Activated CD4-positive, alpha-beta T cell treated with anti-CD3 and anti-CD28 coated beads for 4 hours (primary cell): ENCODE results near the gene CACNA1B.

ENCODE experiments used
- DNase-seq, 2 donors: peaks; one replicate each; pipeline ENCODE4 v3.0.0-alpha.2; 2020

Gene CACNA1B

GRCh38 chr9:137924761-137925369 lies 47.3 kb downstream of the CACNA1B start:
- no peak for DNase-seq

- DNase-seq = no peak
These were observed 66.1 kb downstream of the CACNA1B start for GRCh38 chr9:137943655-137944054.

- no peak for DNase-seq
These were observed 68.0 kb downstream of the CACNA1B start for GRCh38 chr9:137945581-137945980.

- DNase-seq = no peak
These were observed 69.4 kb downstream of the CACNA1B start for GRCh38 chr9:137946993-137947392.

- no peak for DNase-seq
These were observed 71.1 kb downstream of the CACNA1B start for GRCh38 chr9:137948642-137949041.

- DNase-seq = no peak
These were observed 71.7 kb downstream of the CACNA1B start for GRCh38 chr9:137949260-137949659.

- DNase-seq = no peak
These were observed 73.5 kb downstream of the CACNA1B start for GRCh38 chr9:137951107-137951506.

- DNase-seq = no peak
These were observed 74.3 kb downstream of the CACNA1B start for GRCh38 chr9:137951597-137952490.

- no peak for DNase-seq
These were observed 75.5 kb downstream of the CACNA1B start for GRCh38 chr9:137952976-137953666.

GRCh38 chr9:137953683-137954438 lies 76.3 kb downstream of the CACNA1B start:
- DNase-seq = no peak

GRCh38 chr9:137955224-137955570 lies 77.6 kb downstream of the CACNA1B start:
- no peak for DNase-seq

GRCh38 chr9:137955586-137955985 lies 78.0 kb downstream of the CACNA1B start:
- no peak for DNase-seq

- no peak for DNase-seq
These were observed 78.5 kb downstream of the CACNA1B start for GRCh38 chr9:137956039-137956438.

- DNase-seq = no peak
These were observed 79.3 kb downstream of the CACNA1B start for GRCh38 chr9:137956688-137957385.

- DNase-seq = no peak
These were observed 82.2 kb downstream of the CACNA1B start for GRCh38 chr9:137959641-137960411.

- no peak for DNase-seq
These were observed 82.9 kb downstream of the CACNA1B start for GRCh38 chr9:137960496-137960895.

GRCh38 chr9:137963525-137963924 lies 85.9 kb downstream of the CACNA1B start:
- no peak for DNase-seq

- no peak for DNase-seq
These were observed 87.7 kb downstream of the CACNA1B start for GRCh38 chr9:137965177-137965795.

GRCh38 chr9:137967280-137967953 lies 89.8 kb downstream of the CACNA1B start:
- DNase-seq = no peak

- no peak for DNase-seq
These were observed 90.7 kb downstream of the CACNA1B start for GRCh38 chr9:137968235-137968634.

GRCh38 chr9:137969008-137969407 lies 91.4 kb downstream of the CACNA1B start:
- DNase-seq = no peak
